ENCODE measurements around the gene AANAT. TPM values are rescaled to one million over a fixed set of nuclear protein-coding genes. Genes with fewer than 3 reads are reported as not detected.
"Not testable (repeated sequence)": the region's sequence is repeated elsewhere in the genome, so short reads cannot be mapped to it uniquely, and the experiment has no call there.

The AANAT gene
- total and polyA plus RNA-seq, 4 donors, result not detected

DNA sequence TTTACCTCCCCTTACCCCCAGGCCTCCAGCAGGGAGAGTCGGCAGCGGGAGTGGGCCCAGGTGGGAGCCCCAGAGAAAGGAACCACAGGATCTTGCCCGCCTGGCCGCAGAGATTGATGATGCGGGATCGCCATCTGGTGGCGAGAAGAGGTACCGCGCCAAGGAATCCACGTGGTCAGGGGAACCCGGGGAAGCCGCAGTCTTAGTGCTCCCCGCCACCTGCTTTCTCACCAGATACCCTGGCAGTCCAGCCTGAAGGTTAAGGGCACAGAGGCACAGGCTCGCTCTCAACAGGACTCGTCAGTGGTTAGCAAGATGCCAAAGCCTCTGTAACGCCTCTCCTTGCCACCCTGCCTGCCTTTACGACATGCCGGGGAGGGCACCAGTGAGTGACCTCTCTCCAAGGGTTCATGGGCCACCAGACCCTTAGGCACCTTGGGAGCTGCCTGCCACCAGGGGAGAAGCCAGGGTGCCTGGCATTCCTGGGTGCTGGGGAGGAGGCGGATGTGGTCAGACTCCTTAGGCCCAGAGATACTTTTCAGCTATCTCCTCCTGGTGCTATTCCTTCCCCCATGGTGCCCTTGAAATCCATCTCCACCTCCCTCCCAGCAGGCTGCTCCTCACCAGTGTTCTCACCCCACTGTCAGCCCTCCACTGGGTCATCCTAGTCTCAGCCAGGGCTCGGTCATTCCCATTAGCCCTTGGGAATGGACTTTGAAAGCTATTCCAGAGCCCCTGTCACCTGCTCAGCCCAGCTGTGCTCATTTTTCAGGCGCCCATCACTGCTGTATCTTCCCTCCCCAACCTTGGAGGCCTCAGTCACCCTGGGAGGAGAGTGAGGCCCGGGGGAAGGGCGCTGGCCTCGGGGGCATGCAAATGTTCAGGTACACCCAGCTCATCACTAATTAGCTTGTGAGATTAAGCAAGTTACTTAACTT lies 39.3 kb downstream of the AANAT start:
- Histone ChIP-seq H3K9me3 (ENCODE audit: control insufficient read depth in 4 of 4, low read length in 3 of 4) (no peaks in the 10 kb centered on the region), H3K4me3 (ENCODE audit: low read depth in 1 of 3, low read length in 3 of 3) (no peak overlapping the region), H3K27ac (ENCODE audit: low read depth in 1 of 2, low read length in 2 of 2) (no peak overlapping the region), H3K9ac (ENCODE audit: low read depth in 1 of 2, low read length in 2 of 2) (no peak overlapping the region), H3K36me3 (ENCODE audit: control insufficient read depth in 4 of 4, insufficient read depth in 3 of 4, low read depth in 1 of 4, low read length in 3 of 4) (no peaks in the 10 kb centered on the region), H3K27me3 (ENCODE audit: control insufficient read depth in 4 of 4, insufficient read depth in 4 of 4, low read length in 3 of 4) (no peaks in the 10 kb centered on the region), H3K4me1 (ENCODE audit: control insufficient read depth in 4 of 4, insufficient read depth in 4 of 4, low read length in 3 of 4) (peaks cover 0 to 4% (median under 1%) of the 10 kb centered on the region in 4 donors)
- WGBS, result 26% methylated on average over 24 of the region's 24 CpGs
- DNase-seq (ENCODE audit: low spot score), result peak; percentile 91
- TF ChIP-seq, protein P1, sequence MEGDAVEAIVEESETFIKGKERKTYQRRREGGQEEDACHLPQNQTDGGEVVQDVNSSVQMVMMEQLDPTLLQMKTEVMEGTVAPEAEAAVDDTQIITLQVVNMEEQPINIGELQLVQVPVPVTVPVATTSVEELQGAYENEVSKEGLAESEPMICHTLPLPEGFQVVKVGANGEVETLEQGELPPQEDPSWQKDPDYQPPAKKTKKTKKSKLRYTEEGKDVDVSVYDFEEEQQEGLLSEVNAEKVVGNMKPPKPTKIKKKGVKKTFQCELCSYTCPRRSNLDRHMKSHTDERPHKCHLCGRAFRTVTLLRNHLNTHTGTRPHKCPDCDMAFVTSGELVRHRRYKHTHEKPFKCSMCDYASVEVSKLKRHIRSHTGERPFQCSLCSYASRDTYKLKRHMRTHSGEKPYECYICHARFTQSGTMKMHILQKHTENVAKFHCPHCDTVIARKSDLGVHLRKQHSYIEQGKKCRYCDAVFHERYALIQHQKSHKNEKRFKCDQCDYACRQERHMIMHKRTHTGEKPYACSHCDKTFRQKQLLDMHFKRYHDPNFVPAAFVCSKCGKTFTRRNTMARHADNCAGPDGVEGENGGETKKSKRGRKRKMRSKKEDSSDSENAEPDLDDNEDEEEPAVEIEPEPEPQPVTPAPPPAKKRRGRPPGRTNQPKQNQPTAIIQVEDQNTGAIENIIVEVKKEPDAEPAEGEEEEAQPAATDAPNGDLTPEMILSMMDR (IDR thresholded peaks at IDR 0.05; ENCODE audit: low read depth, low read length, missing input control), result peak; percentile 97
- TF ChIP-seq RAD21 (IDR thresholded peaks at IDR 0.05), result peak; percentile 98
- TF ChIP-seq FOXA1 (IDR thresholded peaks at IDR 0.05), result no peak

DNA sequence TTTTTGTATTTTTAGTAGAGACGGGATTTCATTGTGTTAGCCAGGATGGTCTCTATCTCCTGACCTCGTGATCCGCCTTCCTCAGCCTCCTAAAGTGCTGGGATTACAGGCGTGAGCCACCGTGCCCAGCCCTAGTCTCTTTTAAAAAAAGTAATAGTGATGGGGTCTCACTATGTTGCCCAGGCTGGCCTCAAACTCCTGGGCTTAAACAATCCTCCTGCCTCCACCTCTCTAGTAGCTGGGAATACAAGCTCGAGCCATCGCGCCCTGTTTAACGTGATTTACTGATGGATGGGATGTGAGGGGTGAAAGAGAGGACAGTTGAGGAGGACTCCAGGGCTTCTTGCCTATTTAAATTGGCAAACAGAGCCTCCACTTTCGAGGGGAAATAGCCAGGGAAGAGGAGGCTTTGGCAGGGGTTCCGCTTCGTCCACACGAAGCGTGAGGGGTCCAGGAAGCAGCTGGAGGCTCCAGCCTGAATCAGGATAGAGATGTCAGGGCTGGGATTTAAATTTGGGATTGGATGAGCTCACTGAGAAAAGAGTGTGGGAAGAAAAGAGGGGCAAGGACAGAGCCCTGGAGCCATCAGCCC lies 41.2 kb downstream of the AANAT start:
- not testable (repeated sequence) for H3K4me1 ChIP-seq (ENCODE audit: control insufficient read depth in 4 of 4, insufficient read depth in 4 of 4, low read length in 3 of 4); H3K36me3 ChIP-seq (ENCODE audit: control insufficient read depth in 4 of 4, insufficient read depth in 3 of 4, low read depth in 1 of 4, low read length in 3 of 4); H3K4me3 ChIP-seq (ENCODE audit: low read depth in 1 of 3, low read length in 3 of 3); H3K27ac ChIP-seq (ENCODE audit: low read depth in 1 of 2, low read length in 2 of 2); DNase-seq (ENCODE audit: low spot score); H3K9ac ChIP-seq (ENCODE audit: low read depth in 1 of 2, low read length in 2 of 2); H3K9me3 ChIP-seq (ENCODE audit: control insufficient read depth in 4 of 4, low read length in 3 of 4); H3K27me3 ChIP-seq (ENCODE audit: control insufficient read depth in 4 of 4, insufficient read depth in 4 of 4, low read length in 3 of 4)
- WGBS, result 72% methylated on average over 14 of the region's 14 CpGs

DNA sequence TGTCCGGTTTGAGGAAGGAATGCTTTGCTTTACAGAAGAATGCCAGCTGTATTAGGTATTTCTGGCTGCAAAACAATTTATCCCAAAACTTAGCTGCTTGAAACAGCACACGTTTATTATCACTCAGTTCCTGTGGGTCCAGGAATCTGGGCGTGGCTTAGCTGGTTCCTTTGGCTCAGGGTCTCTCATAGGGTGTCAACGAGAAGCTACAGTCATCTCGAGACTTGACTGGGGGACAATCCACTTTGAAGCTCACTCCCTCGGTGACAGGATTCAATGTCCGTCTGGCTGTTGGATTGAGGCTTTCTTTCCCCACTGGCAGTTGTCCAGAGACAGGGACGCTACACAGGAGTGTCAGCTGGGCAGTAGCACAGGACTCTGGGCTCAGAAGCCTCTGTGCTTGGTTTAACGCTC lies 43.4 kb downstream of the AANAT start:
- Histone ChIP-seq H3K9ac (ENCODE audit: low read depth in 1 of 2, low read length in 2 of 2) (no peak overlapping the region), H3K4me3 (ENCODE audit: low read depth in 1 of 3, low read length in 3 of 3) (no peak overlapping the region), H3K9me3 (ENCODE audit: control insufficient read depth in 4 of 4, low read length in 3 of 4) (no peaks in the 10 kb centered on the region), H3K27ac (ENCODE audit: low read depth in 1 of 2, low read length in 2 of 2) (no peak overlapping the region), H3K4me1 (ENCODE audit: control insufficient read depth in 4 of 4, insufficient read depth in 4 of 4, low read length in 3 of 4) (no peaks in the 10 kb centered on the region), H3K36me3 (ENCODE audit: control insufficient read depth in 4 of 4, insufficient read depth in 3 of 4, low read depth in 1 of 4, low read length in 3 of 4) (no peaks in the 10 kb centered on the region), H3K27me3 (ENCODE audit: control insufficient read depth in 4 of 4, insufficient read depth in 4 of 4, low read length in 3 of 4) (no peaks in the 10 kb centered on the region)
- DNase-seq (ENCODE audit: low spot score), result no peak
- TF ChIP-seq, protein P2, sequence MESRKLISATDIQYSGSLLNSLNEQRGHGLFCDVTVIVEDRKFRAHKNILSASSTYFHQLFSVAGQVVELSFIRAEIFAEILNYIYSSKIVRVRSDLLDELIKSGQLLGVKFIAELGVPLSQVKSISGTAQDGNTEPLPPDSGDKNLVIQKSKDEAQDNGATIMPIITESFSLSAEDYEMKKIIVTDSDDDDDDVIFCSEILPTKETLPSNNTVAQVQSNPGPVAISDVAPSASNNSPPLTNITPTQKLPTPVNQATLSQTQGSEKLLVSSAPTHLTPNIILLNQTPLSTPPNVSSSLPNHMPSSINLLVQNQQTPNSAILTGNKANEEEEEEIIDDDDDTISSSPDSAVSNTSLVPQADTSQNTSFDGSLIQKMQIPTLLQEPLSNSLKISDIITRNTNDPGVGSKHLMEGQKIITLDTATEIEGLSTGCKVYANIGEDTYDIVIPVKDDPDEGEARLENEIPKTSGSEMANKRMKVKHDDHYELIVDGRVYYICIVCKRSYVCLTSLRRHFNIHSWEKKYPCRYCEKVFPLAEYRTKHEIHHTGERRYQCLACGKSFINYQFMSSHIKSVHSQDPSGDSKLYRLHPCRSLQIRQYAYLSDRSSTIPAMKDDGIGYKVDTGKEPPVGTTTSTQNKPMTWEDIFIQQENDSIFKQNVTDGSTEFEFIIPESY (IDR thresholded peaks at IDR 0.05), result no peak
- TF ChIP-seq SP1 (IDR thresholded peaks at IDR 0.05) (no peak), JUND (IDR thresholded peaks at IDR 0.05) (no peak), NR2F2 (IDR thresholded peaks at IDR 0.05) (no peak), TAF1 (conservative IDR thresholded peaks at IDR 0.05) (no peak), HNF4G (IDR thresholded peaks at IDR 0.05) (no peak), RAD21 (IDR thresholded peaks at IDR 0.05) (no peak), HNF4A (conservative IDR thresholded peaks at IDR 0.05) (no peak), EGR1 (IDR thresholded peaks at IDR 0.05; ENCODE audit: low read depth in 2 of 2) (no peak)
- TF ChIP-seq, protein P3, sequence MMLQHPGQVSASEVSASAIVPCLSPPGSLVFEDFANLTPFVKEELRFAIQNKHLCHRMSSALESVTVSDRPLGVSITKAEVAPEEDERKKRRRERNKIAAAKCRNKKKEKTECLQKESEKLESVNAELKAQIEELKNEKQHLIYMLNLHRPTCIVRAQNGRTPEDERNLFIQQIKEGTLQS (IDR thresholded peaks at IDR 0.05), result no peak
- TF ChIP-seq, protein P4, sequence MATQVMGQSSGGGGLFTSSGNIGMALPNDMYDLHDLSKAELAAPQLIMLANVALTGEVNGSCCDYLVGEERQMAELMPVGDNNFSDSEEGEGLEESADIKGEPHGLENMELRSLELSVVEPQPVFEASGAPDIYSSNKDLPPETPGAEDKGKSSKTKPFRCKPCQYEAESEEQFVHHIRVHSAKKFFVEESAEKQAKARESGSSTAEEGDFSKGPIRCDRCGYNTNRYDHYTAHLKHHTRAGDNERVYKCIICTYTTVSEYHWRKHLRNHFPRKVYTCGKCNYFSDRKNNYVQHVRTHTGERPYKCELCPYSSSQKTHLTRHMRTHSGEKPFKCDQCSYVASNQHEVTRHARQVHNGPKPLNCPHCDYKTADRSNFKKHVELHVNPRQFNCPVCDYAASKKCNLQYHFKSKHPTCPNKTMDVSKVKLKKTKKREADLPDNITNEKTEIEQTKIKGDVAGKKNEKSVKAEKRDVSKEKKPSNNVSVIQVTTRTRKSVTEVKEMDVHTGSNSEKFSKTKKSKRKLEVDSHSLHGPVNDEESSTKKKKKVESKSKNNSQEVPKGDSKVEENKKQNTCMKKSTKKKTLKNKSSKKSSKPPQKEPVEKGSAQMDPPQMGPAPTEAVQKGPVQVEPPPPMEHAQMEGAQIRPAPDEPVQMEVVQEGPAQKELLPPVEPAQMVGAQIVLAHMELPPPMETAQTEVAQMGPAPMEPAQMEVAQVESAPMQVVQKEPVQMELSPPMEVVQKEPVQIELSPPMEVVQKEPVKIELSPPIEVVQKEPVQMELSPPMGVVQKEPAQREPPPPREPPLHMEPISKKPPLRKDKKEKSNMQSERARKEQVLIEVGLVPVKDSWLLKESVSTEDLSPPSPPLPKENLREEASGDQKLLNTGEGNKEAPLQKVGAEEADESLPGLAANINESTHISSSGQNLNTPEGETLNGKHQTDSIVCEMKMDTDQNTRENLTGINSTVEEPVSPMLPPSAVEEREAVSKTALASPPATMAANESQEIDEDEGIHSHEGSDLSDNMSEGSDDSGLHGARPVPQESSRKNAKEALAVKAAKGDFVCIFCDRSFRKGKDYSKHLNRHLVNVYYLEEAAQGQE (IDR thresholded peaks at IDR 0.05), result no peak
- WGBS, result 33% methylated on average over 9 of the region's 9 CpGs

Measured in liver (tissue), 9 donors.